ENCODE data around the gene SCYGR3.

SCYGR3 gene

GRCh38 chr2:227582369-227582768, 32.3 kb downstream of the SCYGR3 start:
- no peak for DNase-seq (ENCODE audit: low spot score)
- TF ChIP-seq, protein P1, sequence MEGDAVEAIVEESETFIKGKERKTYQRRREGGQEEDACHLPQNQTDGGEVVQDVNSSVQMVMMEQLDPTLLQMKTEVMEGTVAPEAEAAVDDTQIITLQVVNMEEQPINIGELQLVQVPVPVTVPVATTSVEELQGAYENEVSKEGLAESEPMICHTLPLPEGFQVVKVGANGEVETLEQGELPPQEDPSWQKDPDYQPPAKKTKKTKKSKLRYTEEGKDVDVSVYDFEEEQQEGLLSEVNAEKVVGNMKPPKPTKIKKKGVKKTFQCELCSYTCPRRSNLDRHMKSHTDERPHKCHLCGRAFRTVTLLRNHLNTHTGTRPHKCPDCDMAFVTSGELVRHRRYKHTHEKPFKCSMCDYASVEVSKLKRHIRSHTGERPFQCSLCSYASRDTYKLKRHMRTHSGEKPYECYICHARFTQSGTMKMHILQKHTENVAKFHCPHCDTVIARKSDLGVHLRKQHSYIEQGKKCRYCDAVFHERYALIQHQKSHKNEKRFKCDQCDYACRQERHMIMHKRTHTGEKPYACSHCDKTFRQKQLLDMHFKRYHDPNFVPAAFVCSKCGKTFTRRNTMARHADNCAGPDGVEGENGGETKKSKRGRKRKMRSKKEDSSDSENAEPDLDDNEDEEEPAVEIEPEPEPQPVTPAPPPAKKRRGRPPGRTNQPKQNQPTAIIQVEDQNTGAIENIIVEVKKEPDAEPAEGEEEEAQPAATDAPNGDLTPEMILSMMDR (IDR thresholded peaks at IDR 0.05), result no peak
- H3K4me3 ChIP-seq, result no peak overlapping the region
- H3K27ac ChIP-seq, result no peak overlapping the region

- Histone ChIP-seq H3K27ac (no peak overlapping the region), H3K4me3 (no peak overlapping the region)
- TF ChIP-seq, protein P1 (IDR thresholded peaks at IDR 0.05), result no peak
- no peak for DNase-seq (ENCODE audit: low spot score)
Measured at GRCh38 chr2:227579791-227580190, 34.8 kb downstream of the SCYGR3 start.

DNA sequence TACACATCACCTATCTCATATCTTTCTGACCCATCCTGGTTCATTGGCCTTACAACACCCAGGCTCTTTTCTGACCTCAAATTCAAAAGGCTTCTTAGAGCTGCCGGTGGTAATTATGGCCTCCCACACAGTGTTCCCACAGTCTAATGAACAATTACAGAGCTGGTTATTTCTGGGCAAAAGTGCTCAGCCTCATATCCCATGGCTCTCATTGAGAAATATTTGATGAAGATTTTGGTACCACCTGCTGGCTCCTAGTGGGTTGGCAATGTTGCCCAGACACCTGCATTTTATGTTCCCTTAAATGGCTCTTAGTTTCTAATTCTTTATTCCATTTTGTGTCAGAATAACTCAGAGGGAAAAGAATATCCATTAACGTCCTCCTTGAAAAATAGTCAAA, 36.0 kb downstream of the SCYGR3 start:
- Histone ChIP-seq H3K4me3 (no peak overlapping the region), H3K27ac (no peak overlapping the region)
- TF ChIP-seq, protein P1 (IDR thresholded peaks at IDR 0.05), result no peak
- DNase-seq (ENCODE audit: low spot score), result no peak

GRCh38 chr2:227577555-227577954, 37.1 kb downstream of the SCYGR3 start:
- no peak for DNase-seq (ENCODE audit: low spot score)
- TF ChIP-seq, protein P1 (IDR thresholded peaks at IDR 0.05), result no peak
- Histone ChIP-seq H3K27ac (no peak overlapping the region), H3K4me3 (no peak overlapping the region)

DNA sequence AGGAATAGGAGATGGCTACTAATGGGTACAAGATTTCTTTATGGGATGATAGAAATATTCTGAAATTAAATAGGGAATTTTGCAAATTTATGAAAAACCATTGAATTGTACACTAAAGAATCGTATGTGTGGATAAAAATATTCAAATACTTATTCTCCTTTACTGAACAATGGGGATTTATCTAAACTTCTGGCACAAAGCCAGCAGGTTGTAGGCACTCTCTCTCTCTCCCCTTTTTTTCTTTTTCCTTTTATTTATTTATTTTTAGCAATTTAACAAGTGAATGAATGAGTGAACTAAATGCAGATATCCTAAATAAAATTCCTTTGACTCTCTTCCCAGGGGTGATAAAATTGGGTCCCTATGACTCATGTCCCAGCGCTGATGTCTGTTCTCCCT, 37.8 kb downstream of the SCYGR3 start:
- Histone ChIP-seq H3K4me3 (no peak overlapping the region), H3K27ac (no peak overlapping the region)
- DNase-seq (ENCODE audit: low spot score), result no peak
- TF ChIP-seq, protein P1 (IDR thresholded peaks at IDR 0.05), result no peak

- TF ChIP-seq, protein P1 (IDR thresholded peaks at IDR 0.05), result no peak
- Histone ChIP-seq H3K4me3 (no peak overlapping the region), H3K27ac (no peak overlapping the region)
- DNase-seq (ENCODE audit: low spot score), result no peak
Measured at GRCh38 chr2:227576110-227576509, 38.5 kb downstream of the SCYGR3 start.

DNA sequence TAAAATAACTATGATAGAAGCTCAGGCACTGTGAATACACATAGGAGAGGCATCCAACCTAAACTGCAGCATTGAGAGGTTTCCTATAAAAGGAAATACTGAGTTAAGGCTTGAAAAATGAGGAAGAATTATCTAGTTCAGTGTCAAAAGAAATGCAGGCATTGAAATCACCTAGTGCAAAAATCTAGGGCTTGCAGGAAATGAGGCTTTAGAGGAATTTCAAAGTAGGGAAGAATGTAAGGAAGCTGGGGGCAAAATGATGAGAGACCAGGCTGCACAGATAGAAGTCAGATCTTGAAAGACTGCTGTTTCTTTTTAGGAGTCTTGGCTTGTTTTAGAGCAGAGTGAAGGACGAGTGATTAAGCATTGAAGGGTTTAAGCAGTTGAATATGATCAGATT, 44.0 kb downstream of the SCYGR3 start:
- Histone ChIP-seq H3K27ac (no peak overlapping the region), H3K4me3 (no peak overlapping the region)
- TF ChIP-seq, protein P1 (IDR thresholded peaks at IDR 0.05), result no peak
- DNase-seq (ENCODE audit: low spot score), result no peak
